GM12875 (cell line): ENCODE data around the gene MICAL3.

Experiments
- H3K4me3 ChIP-seq: one replicate; pipeline ENCODE4 v1.5.1; 2011; ENCODE audit warnings: low read depth, low read length, control low read depth
- TF ChIP-seq, protein P1 (sequence below): IDR thresholded peaks from 2 replicates; pipeline ENCODE4 v1.5.1; 2011; ENCODE audit warnings: low read depth, mild to moderate bottlenecking, control low read depth, inconsistent platforms, low read length, moderate library complexity, borderline replicate concordance; ENCODE audit not compliant: insufficient read depth

MICAL3 gene

DNA sequence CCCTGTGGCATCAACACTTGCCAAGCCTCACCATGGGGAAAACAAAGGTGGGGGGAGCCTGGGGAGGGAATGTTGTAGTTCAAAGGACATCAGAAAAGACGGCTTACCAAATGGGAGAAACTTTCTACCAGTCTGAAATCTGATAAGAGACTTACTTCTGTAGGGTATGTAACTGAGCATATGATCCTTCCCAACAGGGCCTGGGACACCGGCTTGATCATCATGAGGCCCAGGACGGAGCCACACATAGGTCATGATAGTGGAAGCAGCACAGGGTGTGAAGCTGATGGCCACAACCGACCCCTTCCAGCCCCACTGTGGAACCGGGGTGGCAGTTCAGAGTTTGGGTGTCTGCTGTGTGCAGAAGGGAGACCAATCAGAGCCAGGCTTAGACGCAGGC, 51.1 kb downstream of the MICAL3 start:
- H3K4me3 ChIP-seq: no peak overlapping the region

GRCh38 chr22:17972385-17973191, 51.8 kb downstream of the MICAL3 start:
- no peak overlapping the region for H3K4me3 ChIP-seq
- TF ChIP-seq, protein P1, sequence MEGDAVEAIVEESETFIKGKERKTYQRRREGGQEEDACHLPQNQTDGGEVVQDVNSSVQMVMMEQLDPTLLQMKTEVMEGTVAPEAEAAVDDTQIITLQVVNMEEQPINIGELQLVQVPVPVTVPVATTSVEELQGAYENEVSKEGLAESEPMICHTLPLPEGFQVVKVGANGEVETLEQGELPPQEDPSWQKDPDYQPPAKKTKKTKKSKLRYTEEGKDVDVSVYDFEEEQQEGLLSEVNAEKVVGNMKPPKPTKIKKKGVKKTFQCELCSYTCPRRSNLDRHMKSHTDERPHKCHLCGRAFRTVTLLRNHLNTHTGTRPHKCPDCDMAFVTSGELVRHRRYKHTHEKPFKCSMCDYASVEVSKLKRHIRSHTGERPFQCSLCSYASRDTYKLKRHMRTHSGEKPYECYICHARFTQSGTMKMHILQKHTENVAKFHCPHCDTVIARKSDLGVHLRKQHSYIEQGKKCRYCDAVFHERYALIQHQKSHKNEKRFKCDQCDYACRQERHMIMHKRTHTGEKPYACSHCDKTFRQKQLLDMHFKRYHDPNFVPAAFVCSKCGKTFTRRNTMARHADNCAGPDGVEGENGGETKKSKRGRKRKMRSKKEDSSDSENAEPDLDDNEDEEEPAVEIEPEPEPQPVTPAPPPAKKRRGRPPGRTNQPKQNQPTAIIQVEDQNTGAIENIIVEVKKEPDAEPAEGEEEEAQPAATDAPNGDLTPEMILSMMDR: no peak

More for the DNA sequence above, 51.1 kb downstream of the MICAL3 start:
- TF ChIP-seq, protein P1: no peak

- no peak overlapping the region for H3K4me3 ChIP-seq
- TF ChIP-seq, protein P1: no peak
Measured at GRCh38 chr22:17971711-17972110, 52.6 kb downstream of the MICAL3 start.

- TF ChIP-seq, protein P1: no peak
- no peak overlapping the region for H3K4me3 ChIP-seq
Measured at GRCh38 chr22:17970201-17970708, 54.1 kb downstream of the MICAL3 start.

DNA sequence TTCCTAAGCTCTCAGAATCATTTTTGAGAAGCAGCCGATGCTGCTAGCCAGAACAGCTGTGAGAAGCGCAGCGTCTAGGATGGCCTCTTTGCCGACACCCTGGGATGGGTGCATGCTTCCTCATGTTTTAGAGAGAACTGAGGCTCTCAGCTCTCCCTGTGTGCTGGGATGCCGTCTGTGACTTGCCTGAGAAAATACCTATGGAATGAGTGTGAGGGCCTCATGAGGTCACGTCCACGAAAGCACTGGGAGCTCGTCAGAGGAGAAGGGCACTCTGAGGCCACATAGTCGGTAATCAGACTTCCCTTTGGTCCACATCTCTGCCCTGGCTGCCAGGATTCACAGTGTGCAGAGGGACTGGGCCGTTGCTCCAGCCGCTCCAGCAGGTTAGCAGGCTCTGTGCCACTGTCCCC, 54.7 kb downstream of the MICAL3 start:
- no peak overlapping the region for H3K4me3 ChIP-seq
- TF ChIP-seq, protein P1: no peak

DNA sequence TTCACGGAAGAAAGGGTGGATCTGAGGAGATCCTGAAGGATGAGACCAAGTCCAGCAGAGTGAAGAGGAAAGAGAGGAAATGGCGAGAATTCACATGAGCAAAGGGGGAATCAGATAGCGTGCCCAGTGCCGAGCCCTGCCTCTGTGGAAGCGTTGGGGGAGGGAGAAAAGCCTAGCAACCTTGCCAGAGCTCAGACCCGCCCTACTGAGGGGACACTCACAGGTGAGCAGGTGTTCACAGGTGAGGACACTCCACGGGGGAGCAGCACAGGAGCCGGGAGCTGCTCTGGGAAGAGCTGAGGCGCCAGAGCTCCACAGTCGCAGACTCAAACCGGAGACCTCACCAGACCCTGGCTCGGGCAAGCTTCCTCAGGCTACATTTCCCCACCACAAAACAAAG, 56.2 kb downstream of the MICAL3 start:
- H3K4me3 ChIP-seq: no peak overlapping the region
- TF ChIP-seq, protein P1: no peak

DNA sequence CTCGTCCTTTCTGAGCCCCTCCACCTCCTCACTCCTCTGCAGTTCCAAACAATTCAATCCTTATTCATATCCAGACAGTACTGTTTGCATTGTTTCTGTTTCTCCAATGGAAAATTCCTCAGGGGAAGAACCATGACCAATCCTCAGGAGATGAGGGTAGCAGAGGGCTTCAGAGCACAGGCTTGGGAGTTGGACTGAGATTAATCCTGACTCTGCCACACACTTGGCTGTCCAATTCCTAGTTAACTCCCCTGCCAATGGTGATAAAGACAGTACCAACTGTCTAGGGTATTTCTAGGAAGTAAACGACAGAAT, 58.0 kb downstream of the MICAL3 start:
- no peak overlapping the region for H3K4me3 ChIP-seq
- TF ChIP-seq, protein P1: no peak
